Activated effector memory CD4-positive, alpha-beta T cell treated with anti-CD3 and anti-CD28 coated beads, Interleukin-2, amount 50 U/mL, for 16 hours (primary cell): ENCODE measurements around the gene CD300C.
"Not testable (repeated sequence)": the region's sequence is repeated elsewhere in the genome, so short reads cannot be mapped to it uniquely, and the experiment has no call there.

Source experiments
- DNase-seq: peaks from one replicate; pipeline ENCODE4 v3.0.0-alpha.2; 2020

The CD300C gene

GRCh38 chr17:74512036-74512435 lies 33.9 kb downstream of the CD300C start:
- no peak for DNase-seq

DNA sequence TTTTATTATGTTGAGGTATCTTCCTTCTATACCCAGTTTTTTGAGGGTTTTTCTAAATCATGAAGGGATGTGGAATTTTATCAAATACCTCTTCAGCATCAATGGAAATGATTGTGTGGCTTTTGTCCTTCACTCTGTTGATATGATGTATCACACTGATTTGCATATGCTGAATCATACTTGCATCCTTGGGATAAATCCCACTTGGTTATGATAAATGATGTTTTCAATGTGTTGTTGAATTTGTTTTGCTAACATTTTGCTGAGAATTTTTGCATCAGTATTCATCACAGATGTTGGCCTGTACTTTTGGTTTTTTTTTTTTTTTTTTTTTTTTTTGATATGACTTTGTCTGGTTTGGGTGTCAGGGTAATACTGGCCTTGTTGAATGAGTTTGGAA lies 37.8 kb downstream of the CD300C start:
- no peak for DNase-seq

DNA sequence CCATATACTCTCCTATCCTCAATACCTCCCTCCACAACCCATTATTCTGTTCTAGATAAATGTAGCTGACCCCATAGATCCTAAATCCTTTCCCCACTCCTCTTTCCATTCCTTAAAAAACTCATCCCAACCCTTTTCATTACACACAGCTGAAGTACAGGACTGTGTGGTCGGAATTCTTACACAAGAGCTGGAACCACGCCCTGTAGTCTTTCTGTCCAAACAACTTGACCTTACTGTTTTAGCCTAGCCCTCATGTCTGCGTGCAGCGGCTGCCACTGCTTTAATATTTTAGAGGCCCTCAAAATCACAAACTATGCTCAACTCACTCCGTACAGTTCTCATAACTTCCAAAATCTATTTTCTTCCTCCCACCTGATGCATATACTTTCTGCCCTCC lies 42.0 kb downstream of the CD300C start:
- not testable (repeated sequence) for DNase-seq

DNA sequence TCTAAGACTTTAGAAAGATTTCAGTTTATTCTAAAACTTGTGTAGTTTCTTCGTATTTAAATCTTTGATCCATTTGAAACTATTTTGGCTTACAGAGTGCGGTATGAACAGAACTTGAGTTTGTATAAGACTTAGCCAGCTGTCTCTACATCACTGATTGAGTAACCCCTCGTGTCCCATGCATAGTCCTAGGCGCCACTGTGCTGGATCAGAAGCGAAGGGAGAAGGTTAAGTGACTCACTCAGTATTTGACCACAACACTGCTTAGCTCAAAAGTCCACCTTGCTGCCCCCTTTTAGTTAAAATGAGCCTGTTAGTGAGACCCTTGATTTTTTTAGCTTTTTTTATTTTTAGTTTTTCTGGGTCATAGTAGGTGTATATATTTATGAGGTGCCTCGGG lies 43.1 kb downstream of the CD300C start:
- peak; percentile 16 for DNase-seq

GRCh38 chr17:74499992-74500391 lies 45.9 kb downstream of the CD300C start:
- peak; percentile 27 for DNase-seq

- peak; percentile 19 for DNase-seq
These were observed 48.4 kb downstream of the CD300C start for GRCh38 chr17:74497471-74497870.

DNA sequence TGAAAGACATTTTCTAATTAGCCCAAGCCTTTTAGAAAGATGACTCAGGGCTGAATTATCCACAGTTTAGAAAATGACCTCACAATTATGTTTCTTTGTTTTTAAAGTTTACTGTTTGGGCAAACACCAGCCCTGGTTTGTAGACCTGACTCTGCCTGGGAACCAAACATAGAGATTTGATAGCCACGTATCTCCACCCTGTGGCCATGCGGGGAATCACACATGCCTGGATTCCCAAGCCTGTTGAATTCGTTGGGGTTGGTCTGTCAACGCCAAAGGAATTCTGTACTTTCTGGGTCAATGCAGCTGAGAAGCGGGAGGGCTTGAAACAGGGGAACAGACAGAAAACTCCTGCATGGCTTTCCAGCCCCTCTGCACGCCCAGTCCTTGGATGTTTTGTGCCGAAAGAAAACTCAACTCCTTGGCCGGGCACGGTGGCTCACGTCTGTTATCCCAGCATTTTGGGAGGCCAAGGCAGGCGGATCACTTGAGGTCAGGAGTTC lies 52.5 kb downstream of the CD300C start:
- DNase-seq = peak; percentile 87

- peak; percentile 10 for DNase-seq
These were observed 54.3 kb downstream of the CD300C start for GRCh38 chr17:74491626-74492025.
